Stimulated activated CD8-positive, alpha-beta memory T cell treated with anti-CD3 and anti-CD28 coated beads, Interleukin-7, amount 100 ng/mL, for 48 hours (primary cell): ENCODE data around the gene PRKCE.

Experiments used
- DNase-seq, 2 donors: peaks; one replicate each; pipeline ENCODE4 v3.0.0-alpha.2; 2020; ENCODE audit warnings: low read depth in 1 of 2; ENCODE audit errors: extremely low read depth in 1 of 2

The PRKCE gene

DNA sequence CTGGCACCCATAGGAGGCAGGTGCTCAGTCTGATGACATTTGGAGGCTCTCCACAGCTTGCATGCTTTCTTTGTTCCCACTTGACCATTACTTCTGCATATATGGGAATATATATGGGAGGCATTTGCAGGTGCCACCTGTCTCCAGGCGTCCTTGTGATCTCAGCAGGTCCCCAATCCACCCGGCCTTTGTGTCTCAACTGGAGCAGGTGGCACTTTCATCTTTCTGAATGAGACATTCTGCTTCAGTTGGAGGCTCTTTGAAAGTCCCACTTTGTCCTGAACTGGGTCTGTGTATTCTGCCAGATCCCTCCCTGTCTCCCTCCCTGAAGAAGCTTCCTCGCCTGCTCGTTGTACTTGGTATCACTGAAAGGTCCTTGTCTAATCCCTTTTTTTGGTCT, 327.6 kb downstream of the PRKCE start:
- no peak for DNase-seq

DNA sequence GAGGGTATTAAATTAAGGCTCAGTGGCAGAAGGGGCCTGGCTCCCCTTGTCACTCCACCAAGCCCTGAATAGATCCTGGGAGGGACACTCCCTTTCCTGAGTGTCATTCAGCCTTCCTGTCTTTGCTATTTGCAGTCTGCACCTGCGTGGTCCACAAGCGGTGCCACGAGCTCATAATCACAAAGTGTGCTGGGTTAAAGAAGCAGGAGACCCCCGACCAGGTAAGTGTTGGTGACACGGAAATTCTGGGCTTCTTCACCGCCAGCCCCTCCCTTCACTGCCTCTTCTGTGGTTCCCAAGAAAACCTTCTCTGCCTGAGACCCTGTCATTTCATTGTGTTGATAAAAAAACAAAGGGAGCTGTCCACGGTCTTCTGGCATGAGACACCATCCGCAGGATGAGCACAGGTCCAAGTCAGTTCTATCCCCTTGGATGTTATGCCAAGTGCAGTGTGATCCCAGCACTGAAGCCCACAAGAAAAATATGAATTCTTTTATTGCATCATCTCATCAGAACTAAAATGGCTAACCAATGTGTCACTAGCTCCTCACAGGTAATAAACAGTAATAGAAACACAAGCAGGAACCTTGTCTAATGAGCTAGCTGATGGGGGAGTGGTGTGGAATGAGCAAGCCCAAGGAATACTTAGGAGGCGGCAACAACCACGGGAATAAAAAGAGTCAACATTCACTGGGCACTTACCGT, 328.8 kb downstream of the PRKCE start:
- no peak for DNase-seq

DNA sequence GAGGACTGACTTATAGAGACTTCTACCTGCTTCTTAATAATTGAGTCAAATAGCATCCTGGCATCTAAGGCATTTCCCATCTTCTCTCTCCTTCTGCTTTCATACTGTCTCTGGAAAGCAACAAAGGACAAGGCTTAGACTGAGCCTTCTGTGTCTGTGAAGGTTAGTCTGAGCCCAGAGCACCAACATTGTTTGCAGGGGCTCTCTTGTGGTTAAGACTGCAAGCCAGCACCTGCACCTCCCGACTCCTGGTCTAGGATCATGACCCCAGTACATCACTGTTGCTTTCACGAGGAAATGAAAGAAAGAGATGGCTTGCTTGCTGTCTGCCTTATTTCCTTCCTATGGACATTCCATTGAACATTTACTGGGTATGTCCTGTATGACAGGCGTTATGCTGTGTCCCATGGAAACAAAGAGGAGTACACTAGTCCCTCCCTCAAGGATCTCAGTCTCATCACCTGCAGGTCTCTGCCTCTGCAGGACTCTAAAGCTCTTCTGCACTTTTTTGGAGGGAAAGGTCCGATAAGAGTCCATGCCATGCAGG, 330.0 kb downstream of the PRKCE start:
- DNase-seq = no peak

DNA sequence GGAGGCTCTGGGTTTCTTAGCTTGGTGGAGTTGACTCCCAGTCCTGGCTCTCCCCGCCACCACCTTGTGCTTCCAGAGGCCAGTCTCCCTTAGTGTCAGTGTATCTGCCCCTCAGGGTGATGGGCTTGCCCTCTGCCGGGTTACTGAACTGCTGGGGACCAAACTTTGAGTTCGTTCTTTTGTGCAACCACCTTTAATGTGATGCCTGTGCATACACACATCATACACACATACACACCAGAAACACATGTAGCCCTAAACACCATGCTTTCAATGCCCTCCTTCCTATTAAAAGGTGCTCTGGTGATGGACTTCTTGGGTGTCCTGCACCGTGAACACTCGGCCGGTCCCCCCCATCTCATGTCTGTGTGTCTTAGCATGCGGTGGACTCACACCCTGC, 330.6 kb downstream of the PRKCE start:
- DNase-seq = no peak

DNA sequence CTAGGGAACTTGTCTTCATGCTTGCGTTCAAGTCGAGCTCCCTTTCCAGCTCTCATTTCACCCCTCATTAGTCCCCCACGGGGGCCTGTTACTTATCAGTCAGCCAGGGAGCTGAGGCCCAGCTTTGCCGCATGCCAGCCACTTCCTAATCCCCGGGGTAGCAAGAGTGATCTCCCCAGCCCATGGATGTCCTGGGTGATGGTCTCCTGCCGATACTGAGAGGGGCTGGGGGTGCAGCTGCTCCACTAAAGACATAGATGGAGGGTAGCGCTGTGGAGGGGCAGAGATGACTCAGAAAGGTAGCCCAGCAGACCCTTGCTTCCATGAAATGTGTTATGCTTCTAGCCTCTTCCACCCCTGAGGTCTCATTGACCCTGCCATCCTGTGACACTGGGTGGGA, 331.7 kb downstream of the PRKCE start:
- DNase-seq = no peak

DNA sequence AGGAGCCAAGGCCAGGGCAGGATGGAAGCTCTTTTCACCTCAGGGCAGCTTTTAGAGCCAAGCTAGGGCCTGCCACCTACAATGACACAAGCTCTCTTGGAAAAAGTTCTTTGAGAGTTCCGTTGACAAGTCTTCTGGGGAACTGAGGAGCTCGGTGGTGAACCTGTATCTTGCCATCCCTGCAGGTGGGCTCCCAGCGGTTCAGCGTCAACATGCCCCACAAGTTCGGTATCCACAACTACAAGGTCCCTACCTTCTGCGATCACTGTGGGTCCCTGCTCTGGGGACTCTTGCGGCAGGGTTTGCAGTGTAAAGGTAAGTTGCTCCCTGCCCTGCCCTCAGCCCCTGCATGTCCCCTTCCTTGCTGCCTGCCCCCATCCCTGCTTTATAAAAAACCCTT, 332.9 kb downstream of the PRKCE start:
- DNase-seq = no peak

DNA sequence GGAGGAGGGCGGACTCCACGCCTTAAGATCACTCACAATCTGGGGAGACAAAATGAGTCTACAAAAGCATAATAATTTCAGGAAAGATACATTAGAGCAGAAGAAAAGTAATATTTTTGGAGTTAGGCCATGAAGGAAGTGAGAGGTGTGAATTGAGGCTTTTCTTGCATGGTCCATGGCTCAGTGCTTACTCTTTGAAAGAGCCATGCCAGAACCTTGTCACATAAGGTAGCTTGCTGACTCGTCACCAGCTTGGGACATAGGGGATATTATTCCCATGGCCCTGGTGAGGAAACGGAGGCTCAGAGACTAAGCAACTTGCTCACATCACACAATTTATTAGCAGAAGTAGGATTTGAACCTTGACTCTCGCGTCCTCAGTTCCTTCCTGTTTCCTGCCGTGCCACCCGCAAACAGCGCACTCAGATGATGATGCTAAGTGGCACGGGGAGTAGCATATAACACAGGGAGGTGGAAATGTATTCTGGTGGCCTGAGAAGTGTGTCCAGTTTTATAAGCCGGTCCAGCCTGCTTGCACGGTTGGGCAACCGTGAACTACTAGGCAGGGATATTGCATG, 333.5 kb downstream of the PRKCE start:
- no peak for DNase-seq

DNA sequence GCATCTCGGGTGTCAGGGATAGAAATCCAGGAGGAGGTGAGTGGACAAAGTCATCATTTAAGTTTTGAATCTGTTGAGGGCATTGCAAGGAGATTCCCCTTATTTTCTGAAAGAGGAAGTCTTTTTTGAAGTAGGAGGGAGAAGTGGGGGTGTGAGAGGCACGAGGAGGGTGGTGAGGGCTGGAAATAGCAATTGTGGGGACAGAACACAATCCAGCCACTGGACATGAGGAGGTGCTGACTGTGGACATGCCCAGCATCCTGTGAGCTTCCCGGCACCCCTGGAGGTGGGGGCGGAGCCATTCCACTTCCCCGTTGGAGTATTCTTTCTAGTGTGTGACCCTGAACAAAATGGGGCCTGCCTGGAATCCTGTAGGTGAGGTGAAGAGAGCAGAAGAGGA, 335.0 kb downstream of the PRKCE start:
- no peak for DNase-seq

DNA sequence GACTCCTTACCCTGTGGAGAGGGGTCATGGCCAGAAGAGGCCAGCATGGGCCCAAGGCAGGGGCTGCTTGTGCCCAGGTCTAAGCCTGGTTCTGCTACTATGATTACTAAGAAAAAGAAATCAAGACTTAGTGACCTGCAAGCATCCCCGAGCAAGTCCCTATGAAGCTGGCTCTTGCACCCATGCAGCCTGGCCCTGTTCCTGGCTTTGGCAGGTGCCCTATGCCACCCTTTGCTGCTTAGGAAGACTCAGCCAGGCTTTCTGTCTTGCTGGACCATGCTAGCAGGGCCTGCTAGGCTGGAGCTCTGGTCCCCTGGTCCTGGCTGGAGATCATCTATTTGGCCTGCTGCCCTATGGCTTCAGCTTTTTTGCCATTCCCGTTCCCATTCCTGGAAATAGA, 336.4 kb downstream of the PRKCE start:
- no peak for DNase-seq

DNA sequence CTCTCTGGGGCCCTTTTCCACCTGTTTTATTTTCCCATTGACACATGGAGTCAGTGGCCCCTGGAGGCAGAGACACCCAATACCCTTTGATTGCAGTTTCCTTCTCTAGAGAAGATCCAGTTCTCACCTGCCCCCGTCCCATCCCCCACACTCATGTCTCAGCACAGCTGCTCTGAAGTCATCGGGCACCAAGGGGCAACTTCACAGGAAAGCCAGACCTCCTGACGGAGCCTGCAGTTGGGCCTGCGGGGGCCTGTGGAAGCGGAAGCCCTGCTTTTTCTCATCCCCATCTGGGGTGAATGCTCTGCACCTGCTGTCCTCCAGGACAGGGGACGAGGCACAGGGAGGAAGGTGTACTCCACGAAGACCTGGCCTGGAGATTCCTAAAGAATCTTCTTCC, 337.4 kb downstream of the PRKCE start:
- DNase-seq = no peak

DNA sequence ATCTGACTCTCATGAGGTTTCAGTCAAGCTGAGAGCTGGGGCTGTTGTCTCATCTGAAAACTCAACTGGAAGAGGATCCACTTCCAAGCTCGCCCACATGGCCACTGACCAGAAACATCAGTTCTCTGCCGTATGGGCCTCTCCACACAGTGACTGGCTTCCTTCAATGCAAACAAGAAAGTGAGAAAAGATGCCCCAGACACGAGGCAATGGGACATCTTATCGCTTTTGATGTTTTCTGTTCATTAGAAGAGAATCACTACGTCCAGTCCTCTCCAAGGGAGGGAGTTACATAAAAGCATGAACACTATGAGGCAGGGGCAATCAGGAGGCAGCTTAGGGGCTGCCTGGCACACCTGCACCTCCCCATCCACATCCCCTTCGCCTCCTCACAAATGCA, 338.7 kb downstream of the PRKCE start:
- no peak for DNase-seq

DNA sequence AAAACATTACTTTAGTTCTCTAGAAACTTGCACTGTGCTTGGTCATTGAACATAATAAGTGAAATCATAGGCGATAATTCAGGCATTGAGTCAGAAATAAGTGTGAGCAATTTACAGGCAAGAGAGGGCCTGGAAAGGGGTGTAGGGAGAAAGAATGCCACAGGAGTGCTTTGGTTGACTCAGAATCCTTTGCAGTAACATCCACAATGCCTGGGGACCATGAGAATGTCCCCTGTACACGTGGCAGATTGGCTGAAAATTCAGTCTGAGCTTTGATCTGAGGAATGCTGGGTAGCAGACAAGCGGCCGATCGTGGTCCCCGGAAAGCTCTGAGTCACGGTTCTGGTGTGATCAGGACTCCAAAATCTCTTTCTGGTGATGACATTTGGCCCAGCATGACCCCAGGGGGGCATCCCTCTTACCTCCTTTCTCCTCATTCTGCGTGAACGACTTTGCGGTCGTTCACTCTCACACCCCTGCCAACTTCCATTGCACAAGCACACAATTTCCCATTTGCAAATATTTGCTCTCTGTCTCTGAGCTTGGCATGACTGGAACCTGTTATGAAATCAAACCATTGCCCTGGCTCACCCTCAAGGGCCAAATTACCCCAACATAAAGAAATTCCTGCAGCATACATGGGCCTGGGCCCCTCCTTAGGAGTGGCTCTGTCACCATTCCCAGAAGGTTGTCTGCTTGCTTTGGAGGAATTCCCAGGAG, 340.7 kb downstream of the PRKCE start:
- DNase-seq = no peak

DNA sequence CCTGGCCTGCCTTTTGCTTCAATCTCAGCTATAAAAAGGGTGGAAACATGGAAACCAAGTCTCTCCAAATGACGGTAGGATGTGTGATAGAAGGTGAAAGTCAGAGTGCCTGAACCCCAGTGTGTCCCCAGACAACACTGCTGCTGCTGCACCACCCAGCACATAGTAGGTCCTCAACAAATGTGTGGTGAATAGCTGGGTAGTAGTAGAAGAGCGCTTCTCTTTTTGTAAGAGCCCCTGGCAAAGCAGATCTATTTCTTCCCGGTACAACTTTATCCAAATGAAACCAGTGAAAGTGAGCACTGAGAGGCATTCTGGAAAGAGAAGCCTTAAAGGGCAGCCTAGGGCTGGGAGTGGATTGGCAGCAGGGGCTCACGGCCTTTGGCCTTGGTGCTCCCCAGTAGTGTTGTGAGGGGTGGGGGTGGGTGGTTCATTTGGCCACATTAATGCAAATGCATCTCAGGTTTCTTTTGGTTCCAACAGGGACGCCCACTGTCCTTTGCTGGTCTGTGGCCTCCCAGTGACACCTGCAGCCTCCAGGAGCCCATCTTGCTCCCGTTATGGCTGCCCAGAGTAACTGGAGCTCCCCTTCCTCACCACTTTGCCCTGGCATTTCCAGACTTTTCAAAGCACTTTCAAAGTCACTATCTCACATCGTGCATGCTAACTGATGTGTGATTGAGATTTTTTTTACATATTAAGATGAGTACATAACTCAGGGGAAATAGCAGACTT, 341.4 kb downstream of the PRKCE start:
- no peak for DNase-seq

DNA sequence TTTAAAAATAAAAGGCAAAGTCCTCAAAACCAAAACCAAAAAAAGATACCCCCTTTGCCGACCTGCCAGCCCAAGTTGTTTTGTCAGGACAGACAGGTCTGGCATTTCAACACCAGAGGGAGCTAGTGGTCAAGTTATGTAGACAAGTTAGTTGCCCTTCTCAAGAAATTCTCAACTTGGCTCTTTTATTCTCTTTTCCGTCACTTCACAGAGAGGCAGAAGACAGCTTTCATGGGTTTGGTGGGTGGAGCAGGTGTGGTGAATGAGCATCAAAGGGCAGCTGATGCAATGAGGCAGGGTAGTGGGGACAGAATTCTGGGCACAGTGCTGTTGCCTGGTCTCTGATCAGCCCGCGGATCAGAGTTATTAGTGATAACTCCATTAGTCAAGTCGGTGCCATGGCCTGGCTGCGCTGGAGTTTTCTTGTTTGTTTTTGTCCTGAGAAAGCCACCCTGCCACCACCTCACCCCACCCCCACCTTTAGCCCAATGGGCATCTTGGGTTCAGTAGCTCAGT, 342.1 kb downstream of the PRKCE start:
- DNase-seq = peak in 1 of 2 donors; percentile 37

DNA sequence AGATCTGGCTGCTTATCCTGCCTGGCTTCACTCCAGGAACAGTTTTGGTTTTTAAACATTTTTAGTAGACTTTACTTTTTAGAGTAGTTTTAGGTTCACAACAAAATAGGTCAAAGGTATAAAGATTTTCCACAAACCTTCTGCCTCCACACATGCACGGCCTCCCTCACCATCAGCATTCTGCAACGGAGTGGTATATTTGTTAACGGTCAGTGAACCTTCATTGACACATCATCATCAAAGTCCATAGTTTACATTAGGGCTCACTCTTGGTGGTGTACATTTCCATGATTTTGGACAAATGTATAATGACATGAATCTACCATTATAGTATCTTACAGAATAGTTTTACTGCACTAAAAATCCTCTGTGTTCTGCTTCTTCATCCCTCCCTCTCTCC, 342.6 kb downstream of the PRKCE start:
- no peak for DNase-seq

DNA sequence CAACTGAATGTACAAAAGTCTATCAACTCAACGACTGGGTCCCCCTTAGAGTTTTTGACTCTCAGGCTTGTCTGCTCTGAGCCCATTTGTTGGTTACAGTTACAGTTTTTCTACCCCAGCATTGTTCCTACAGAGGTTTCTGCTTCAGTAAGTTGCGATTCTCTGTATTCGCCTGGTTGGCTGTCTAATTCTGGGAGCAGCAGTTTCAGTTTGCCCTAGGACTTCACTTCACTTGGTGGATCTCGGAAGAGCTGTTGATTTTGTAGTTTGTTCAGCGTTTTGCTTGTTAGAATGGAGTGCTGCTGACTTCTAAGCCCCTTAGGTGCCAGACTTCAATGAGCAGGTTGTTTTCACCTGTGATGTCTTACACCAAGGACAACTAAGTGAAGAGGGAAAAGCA, 349.2 kb downstream of the PRKCE start:
- DNase-seq = no peak

DNA sequence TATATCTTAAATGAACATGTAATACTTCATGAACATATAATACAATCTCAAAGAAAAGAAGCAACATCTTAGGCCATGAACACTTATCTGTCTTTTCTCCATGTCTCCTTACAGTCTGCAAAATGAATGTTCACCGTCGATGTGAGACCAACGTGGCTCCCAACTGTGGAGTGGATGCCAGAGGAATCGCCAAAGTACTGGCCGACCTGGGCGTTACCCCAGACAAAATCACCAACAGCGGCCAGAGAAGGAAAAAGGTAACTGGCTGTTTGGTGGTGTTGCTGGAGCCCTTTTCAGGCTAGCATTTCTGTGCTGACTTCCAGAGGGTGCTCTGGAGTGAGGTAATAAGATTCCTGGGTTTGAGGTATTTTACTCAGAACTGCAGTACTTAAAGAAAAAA, 349.8 kb downstream of the PRKCE start:
- no peak for DNase-seq

DNA sequence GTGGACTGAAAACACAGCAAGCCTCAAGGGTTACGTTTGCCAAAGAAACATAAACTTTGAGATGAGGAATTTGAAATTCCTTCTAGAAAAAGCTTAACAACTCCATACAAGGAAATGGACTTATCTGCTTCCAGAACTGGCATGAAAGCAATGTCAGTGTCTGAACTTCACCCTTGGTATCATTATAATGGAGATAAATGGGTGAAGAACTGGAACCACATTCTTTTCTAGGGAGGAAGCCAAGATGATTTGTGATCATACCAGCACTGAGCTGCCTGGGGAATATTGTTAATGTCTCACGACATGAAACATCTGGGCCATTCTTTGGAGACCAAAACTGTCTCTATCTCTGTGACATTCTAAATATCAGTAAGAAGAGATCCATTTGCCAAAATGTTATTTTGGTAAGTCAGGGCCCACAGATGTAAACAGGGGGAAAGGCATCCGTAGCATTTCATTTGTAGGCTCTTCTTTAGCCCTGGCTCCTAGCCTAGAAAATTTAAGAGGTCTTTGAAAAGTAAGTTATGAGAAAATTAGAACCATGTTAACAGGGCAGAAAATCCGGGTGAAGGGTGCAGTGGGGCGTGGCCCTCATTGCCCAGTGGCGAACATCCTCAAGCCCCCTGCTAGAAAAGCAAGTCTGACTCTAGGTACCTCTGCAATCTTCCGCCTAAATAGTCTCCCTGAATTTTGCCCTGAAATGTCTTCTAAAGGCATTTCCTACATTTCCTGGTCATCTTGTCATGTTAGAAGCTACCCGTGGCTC, 350.4 kb downstream of the PRKCE start:
- DNase-seq = no peak

DNA sequence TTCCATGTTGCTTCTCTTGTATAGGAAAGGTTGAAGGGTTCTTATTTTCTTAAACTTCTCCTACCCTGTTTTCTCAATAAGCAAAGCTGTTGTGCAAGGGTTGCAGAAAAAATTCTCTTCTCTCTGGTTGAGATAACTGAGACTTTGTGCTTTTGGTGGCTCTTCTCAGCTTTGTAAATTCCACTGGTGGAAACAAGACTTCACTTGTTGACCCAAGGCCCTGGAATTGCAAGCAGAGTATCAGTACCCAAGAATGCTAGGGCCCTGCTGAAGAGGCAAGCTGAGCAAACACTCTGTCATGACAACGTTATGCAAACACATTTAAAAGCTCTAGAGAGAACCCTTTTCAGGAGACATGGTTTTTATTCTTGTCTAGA, 351.0 kb downstream of the PRKCE start:
- no peak for DNase-seq

DNA sequence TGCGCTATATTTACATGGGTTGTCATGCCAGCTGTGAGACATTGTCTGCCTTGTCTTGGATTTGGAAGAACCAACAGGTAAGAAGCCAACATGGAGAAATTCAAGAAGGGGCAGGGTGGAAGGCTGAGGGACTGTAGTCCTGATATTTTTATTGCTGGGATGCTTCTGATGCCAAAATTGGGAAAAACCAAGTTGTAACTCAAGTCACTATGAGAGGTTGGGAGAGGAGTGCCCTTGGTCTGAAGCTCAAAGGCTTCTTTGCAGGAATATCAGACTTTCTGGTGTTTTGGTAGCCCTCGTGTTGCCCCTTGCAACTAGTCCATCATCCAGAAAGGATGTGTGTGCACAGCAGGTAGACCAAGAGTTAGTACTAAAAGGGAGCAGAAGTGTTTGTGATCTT, 351.5 kb downstream of the PRKCE start:
- no peak for DNase-seq
